Nephron progenitor cell (in vitro differentiated cells): ENCODE data around the gene SYCP1.
"Not testable (repeated sequence)": the region's sequence is repeated elsewhere in the genome, so short reads cannot be mapped to it uniquely, and the experiment has no call there.

Experiments
- DNase-seq: peaks from one replicate; pipeline ENCODE4 v3.0.0; 2021
- H3K27ac Mint-ChIP-seq: 2 replicates; pipeline ENCODE4 v1.8.0; 2021; ENCODE audit warnings: mild to moderate bottlenecking, moderate library complexity, mixed read lengths
- H3K27me3 Mint-ChIP-seq: 2 replicates; pipeline ENCODE4 v1.8.0; 2021; ENCODE audit warnings: mild to moderate bottlenecking, low read depth, mixed read lengths; ENCODE audit not compliant: poor library complexity
- H3K36me3 Mint-ChIP-seq: 2 replicates; pipeline ENCODE4 v1.8.0; 2021; ENCODE audit warnings: low read depth, mixed read lengths
- H3K4me1 Mint-ChIP-seq: 2 replicates; pipeline ENCODE4 v1.8.0; 2021; ENCODE audit warnings: mixed read lengths
- H3K4me3 Mint-ChIP-seq: 2 replicates; pipeline ENCODE4 v1.8.0; 2021; ENCODE audit warnings: mild to moderate bottlenecking, moderate library complexity, mixed read lengths
- H3K9me3 Mint-ChIP-seq: 2 replicates; pipeline ENCODE4 v1.8.0; 2021; ENCODE audit warnings: mild to moderate bottlenecking, moderate library complexity, mixed read lengths
- CTCF ChIP-seq: fragments of 200-600 bp; sonication (generic); IDR thresholded peaks from 2 replicates; pipeline ENCODE4 v1.5.0; 2021; ENCODE audit warnings: antibody characterized with exemption

The SYCP1 gene

DNA sequence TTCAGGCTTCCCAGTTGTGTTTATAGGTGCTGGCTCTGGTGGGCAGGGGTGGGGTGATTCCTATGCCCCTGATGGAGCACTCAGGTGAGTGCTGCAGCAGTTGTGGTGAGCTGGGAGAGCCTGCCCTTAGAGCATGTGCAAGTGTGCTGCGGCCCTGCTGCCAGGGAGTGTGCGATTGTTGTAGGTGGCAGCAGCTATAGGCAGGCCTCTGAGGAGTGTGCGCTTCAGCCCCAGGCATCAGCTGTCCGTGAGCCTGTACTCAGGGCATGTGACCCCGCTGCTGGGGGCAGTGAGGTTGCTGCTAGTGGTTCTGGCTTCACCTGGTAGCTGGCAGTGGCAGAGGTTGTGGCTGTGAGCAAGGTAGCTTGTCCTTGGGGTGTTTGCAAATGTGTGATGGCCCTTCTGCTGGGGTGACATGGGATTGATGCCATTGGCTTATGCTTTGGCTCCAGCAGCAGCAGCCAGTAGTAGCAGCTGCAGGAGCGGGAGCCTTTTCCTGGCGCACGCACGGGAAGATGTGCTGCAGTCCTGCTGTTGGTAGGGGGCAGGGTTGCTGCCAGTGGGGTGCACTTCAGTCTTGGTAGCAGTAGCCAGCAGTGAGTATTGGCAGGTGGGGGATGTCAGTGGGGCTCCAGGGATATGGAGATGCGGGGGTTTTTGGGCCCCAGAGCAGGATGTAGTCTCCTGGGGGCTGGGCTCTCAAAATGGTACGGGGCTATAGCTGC lies 37.7 kb downstream of the SYCP1 start:
- no peak for DNase-seq
- TF ChIP-seq CTCF: no peak
- no peaks in the 10 kb centered on the region for H3K9me3 Mint-ChIP-seq
- no peak overlapping the region for H3K4me3 Mint-ChIP-seq
- no peaks in the 10 kb centered on the region for H3K4me1 Mint-ChIP-seq
- H3K36me3 Mint-ChIP-seq: no peaks in the 10 kb centered on the region
- H3K27me3 Mint-ChIP-seq: no peaks in the 10 kb centered on the region
- H3K27ac Mint-ChIP-seq: no peak overlapping the region

DNA sequence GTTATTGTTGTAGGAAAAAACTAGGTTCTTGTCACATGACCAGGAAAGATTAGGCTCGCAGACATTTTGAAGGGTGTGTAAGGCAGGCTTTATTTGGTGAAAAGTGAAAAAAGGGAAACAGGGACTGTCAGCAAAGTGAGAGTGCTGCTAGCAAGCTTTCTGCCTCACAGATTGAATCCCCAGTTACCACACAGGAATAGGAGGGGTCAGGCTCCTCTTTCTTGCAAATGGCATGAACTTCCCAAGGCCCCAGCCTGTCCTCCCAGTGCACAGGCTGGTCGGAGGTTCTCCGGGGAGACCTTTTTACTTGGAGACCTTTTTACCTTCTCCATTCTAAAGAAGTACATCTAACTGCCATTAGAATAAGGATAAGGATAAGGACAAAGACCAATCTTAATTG lies 42.1 kb downstream of the SYCP1 start:
- Mint-ChIP-seq H3K36me3 (no peaks in the 10 kb centered on the region), H3K4me3 (no peak overlapping the region), H3K9me3 (peaks cover 2% of the 10 kb centered on the region)

DNA sequence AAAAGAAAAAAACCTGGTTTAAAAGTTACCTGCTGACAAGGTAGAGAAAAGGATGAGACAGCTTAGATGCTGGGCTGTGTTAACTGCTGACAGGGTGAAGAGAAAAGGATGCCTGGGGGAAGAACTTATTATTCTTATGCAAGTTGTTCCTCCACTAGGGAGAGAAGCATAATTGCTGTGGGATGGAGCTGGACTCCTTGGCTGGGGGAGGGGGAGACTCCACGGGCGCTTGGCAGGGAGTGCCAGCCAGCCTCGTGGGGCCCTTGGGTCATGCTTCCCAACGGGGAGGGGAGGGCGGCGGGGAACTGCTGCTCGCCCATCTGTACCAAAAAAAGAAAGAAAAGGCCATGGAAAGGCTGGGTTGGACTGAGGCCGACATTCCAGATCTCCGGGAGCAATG lies 47.2 kb downstream of the SYCP1 start:
- Mint-ChIP-seq H3K27ac (peak overlapping the region; percentile 60), H3K36me3 (no peaks in the 10 kb centered on the region), H3K27me3 (peaks cover 13% of the 10 kb centered on the region), H3K9me3 (peaks cover 23% of the 10 kb centered on the region), H3K4me1 (peaks cover 9% of the 10 kb centered on the region), H3K4me3 (peak overlapping the region; percentile 50)
- DNase-seq: no peak
- TF ChIP-seq CTCF: no peak

More for the DNA sequence above, 42.1 kb downstream of the SYCP1 start:
- TF ChIP-seq CTCF: no peak
- peaks cover 10% of the 10 kb centered on the region for H3K27me3 Mint-ChIP-seq
- H3K4me1 Mint-ChIP-seq: peaks cover 4% of the 10 kb centered on the region
- H3K27ac Mint-ChIP-seq: no peak overlapping the region
- no peak for DNase-seq

DNA sequence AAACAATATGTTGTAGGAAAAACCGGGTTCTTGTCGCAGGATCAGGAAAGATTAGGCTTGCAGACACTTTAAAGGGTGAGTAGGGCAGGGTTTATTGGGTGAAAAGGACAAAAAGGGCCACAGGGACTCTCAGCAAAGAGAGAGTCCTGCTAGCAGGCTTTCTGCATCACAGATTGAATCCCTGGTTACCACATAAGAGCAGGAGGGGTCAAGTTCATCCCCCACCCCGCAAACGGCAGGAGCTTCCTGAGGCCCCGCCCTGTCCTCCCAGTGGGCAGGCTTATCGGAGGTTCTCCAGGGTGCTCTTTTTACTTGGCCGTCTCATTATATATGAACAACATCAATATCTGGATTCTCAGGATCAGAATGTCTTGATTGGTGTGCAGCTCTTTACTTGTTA lies 47.7 kb downstream of the SYCP1 start:
- peaks cover 23% of the 10 kb centered on the region for H3K9me3 Mint-ChIP-seq
- no peak for TF ChIP-seq CTCF
- peaks cover 9% of the 10 kb centered on the region for H3K4me1 Mint-ChIP-seq
- H3K36me3 Mint-ChIP-seq: no peaks in the 10 kb centered on the region
- H3K27ac Mint-ChIP-seq: peak overlapping the region; percentile 60
- H3K27me3 Mint-ChIP-seq: peaks cover 13% of the 10 kb centered on the region
- DNase-seq: no peak
- H3K4me3 Mint-ChIP-seq: peak overlapping the region; percentile 50

DNA sequence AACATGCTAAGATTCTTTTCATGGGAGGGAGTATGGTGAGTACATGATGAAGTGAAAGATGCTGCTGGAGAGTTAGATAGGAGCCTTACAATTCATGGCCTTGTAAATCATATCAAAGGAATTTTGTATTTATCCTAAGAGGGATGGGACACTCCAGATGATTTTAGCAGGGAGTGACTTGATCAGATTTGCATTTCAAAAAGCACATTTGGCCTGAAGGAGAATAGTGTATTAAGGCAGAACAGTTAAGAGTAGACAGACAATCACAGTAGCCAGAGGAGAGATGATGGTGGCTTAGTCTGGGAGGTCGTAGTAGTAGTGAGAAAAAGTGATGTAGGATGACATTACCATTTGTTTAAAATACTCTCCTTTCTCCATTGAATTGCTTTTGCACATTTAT lies 48.8 kb downstream of the SYCP1 start:
- no peaks in the 10 kb centered on the region for H3K36me3 Mint-ChIP-seq
- peaks cover 23% of the 10 kb centered on the region for H3K9me3 Mint-ChIP-seq
- H3K27me3 Mint-ChIP-seq: peaks cover 13% of the 10 kb centered on the region
- no peak overlapping the region for H3K27ac Mint-ChIP-seq
- TF ChIP-seq CTCF: no peak
- DNase-seq: no peak
- H3K4me3 Mint-ChIP-seq: no peak overlapping the region
- peaks cover 9% of the 10 kb centered on the region for H3K4me1 Mint-ChIP-seq

- H3K27ac Mint-ChIP-seq, DNase-seq, H3K4me3 Mint-ChIP-seq, H3K9me3 Mint-ChIP-seq, H3K4me1 Mint-ChIP-seq, H3K27me3 Mint-ChIP-seq, H3K36me3 Mint-ChIP-seq: not testable (repeated sequence)
These were observed 61.1 kb downstream of the SYCP1 start for GRCh38 chr1:114915720-114916119.
